ENCODE measurements around the gene KMT2E.

- no peak for TF ChIP-seq POLR2A (IDR thresholded peaks at IDR 0.05; ENCODE audit: low read depth, low read length)
- no peak for TF ChIP-seq POLR2AphosphoS5 (IDR thresholded peaks at IDR 0.05; ENCODE audit: low read depth, low read length)
These were observed 1.5 kb downstream of the KMT2E start for GRCh38 chr7:105015390-105015965.

Measured in GM12892 (cell line).